Activated naive CD8-positive, alpha-beta T cell treated with anti-CD3 and anti-CD28 coated beads for 36 hours (primary cell): ENCODE results near the gene ADCY9. TPM values are rescaled to one million over a fixed set of nuclear protein-coding genes. Genes with fewer than 3 reads are reported as not detected.
"Not testable (repeated sequence)": the region's sequence is repeated elsewhere in the genome, so short reads cannot be mapped to it uniquely, and the experiment has no call there.

Source experiments
- DNase-seq: peaks from one replicate; pipeline ENCODE4 v3.0.0; 2021
- H3K27ac Mint-ChIP-seq: one replicate; pipeline ENCODE4 v1.8.0; 2022; ENCODE audit warnings: mild to moderate bottlenecking, moderate library complexity, mixed read lengths
- H3K27me3 Mint-ChIP-seq: one replicate; pipeline ENCODE4 v1.8.0; 2022; ENCODE audit warnings: mild to moderate bottlenecking, mixed read lengths
- H3K36me3 Mint-ChIP-seq: one replicate; pipeline ENCODE4 v1.8.0; 2021; ENCODE audit warnings: mild to moderate bottlenecking, mixed read lengths
- H3K4me1 Mint-ChIP-seq: one replicate; pipeline ENCODE4 v1.8.0; 2021; ENCODE audit warnings: mixed read lengths
- H3K4me3 Mint-ChIP-seq: one replicate; pipeline ENCODE4 v1.8.0; 2022; ENCODE audit warnings: mild to moderate bottlenecking, moderate library complexity, mixed read lengths
- H3K9me3 Mint-ChIP-seq: one replicate; pipeline ENCODE4 v1.8.0; 2022; ENCODE audit warnings: mixed read lengths
- total RNA-seq, 2 experiments: library from RNA; stranded (reverse); gene quantifications; one replicate each; pipeline ENCODE4 v1.2.3, GENCODE V29; 2021

The ADCY9 gene
- total RNA-seq, 2 experiments from 2014 or later = 3.6 to 4.2 TPM

DNA sequence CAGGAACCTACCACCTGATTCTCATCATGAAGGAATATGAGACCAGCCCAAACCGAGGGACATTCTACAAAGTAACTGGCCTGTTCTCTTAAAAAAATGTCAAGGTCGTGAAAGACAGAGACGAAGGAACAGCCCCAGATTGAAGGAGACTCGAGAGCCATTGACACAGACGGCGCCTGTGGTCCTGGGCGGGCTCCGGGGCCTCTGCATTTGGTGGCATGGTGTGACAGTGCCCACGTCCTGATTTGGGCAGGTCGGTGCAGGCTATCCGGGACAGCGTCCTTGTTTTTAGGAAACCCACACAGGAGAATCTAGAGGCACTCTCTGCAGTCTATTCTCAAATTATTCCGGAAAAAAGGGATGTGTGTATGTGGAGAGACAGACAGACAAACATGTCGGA, 64.1 kb downstream of the ADCY9 start:
- peaks cover 2% of the 10 kb centered on the region for H3K4me1 Mint-ChIP-seq
- H3K27ac Mint-ChIP-seq = no peak overlapping the region
- no peak overlapping the region for H3K4me3 Mint-ChIP-seq
- H3K36me3 Mint-ChIP-seq = no peaks in the 10 kb centered on the region
- no peak for DNase-seq
- H3K9me3 Mint-ChIP-seq = no peaks in the 10 kb centered on the region
- H3K27me3 Mint-ChIP-seq = peaks cover 15% of the 10 kb centered on the region

DNA sequence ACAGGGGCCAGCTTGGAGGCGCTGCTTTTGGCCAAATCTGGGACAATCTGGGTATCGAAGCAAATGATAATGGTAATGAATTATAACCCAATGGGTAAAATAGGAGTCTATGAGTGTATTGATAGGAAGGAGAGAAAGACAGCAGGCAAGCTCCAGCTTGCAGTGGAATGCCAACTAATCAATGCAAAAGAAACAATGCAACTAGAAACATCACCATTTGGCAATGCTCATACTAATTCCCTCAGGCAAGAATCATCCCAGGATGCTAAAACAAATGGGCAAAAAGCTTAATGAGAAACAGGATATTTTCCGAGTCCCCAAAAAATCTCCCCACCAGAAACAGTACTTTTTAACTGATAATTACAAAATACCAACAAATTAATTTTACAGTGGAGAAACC, 64.7 kb downstream of the ADCY9 start:
- Mint-ChIP-seq H3K27ac (no peak overlapping the region), H3K4me1 (peaks cover 2% of the 10 kb centered on the region), H3K36me3 (no peaks in the 10 kb centered on the region), H3K9me3 (no peaks in the 10 kb centered on the region), H3K4me3 (no peak overlapping the region), H3K27me3 (peaks cover 15% of the 10 kb centered on the region)
- no peak for DNase-seq

DNA sequence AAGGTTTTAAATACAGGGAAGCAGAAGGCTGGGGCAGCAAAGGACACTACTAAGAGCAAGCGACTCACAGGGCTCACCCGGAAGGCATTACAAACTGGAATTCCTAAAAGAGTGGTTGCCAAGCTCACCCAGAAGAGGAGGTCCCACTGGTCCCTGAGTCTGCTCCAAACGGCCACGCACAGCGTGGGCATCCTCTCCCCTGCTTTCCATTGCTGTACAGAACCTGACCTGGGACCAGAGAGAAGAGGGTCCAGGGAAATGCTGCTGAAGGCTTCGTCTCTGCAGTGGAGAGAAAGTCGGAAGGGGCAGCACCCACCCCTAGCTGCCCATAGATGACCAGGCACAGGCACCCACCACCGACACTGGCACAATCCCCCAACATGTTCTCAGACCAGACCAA, 67.2 kb downstream of the ADCY9 start:
- peaks cover 15% of the 10 kb centered on the region for H3K27me3 Mint-ChIP-seq
- DNase-seq = no peak
- H3K27ac Mint-ChIP-seq = no peak overlapping the region
- H3K4me3 Mint-ChIP-seq = peak overlapping the region; percentile 24
- no peaks in the 10 kb centered on the region for H3K9me3 Mint-ChIP-seq
- H3K4me1 Mint-ChIP-seq = peaks cover 6% of the 10 kb centered on the region
- no peaks in the 10 kb centered on the region for H3K36me3 Mint-ChIP-seq

DNA sequence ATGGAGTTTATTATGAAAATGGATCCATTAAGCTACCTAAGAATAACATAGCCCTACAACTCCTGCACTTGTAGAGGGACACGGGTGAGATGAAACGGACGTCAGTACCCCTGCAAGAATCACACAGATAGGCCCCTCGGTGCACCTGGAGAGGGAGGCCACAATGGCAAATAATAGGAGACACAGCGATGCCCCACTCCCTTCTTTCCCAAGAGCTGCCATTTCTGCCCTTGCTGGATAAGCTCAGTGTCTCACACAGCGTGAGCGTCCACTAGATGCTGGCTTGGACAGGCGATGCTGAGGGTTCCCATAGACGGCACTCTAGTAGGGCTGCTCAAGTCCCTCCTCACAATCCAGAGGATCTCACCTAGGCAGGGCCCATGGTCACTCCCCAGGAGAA, 67.8 kb downstream of the ADCY9 start:
- Mint-ChIP-seq H3K36me3 (no peaks in the 10 kb centered on the region), H3K27me3 (peaks cover 15% of the 10 kb centered on the region), H3K4me1 (peaks cover 6% of the 10 kb centered on the region), H3K9me3 (no peaks in the 10 kb centered on the region), H3K4me3 (no peak overlapping the region), H3K27ac (no peak overlapping the region)
- no peak for DNase-seq

DNA sequence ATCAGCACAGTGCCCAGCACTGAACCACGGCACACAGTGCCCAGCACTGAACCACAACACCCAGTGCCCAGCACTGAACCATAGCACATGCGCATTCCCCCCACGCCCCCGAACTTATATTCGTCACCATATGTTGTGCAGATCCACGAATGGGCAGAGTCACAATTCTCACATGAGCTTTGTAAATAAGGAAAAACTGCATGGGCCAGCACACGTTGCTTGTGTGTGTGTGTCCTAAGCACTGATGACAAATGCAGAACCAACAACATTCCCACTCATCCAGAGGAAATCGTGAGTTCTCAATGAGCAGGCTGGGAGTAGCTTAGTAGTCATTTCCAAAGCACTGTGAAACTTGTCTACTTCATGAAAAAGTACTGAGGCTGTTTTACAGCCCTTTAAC, 70.0 kb downstream of the ADCY9 start:
- Mint-ChIP-seq H3K27ac (no peak overlapping the region), H3K36me3 (no peaks in the 10 kb centered on the region), H3K9me3 (no peaks in the 10 kb centered on the region), H3K27me3 (no peaks in the 10 kb centered on the region), H3K4me3 (no peak overlapping the region), H3K4me1 (peaks cover 4% of the 10 kb centered on the region)
- DNase-seq = no peak

DNA sequence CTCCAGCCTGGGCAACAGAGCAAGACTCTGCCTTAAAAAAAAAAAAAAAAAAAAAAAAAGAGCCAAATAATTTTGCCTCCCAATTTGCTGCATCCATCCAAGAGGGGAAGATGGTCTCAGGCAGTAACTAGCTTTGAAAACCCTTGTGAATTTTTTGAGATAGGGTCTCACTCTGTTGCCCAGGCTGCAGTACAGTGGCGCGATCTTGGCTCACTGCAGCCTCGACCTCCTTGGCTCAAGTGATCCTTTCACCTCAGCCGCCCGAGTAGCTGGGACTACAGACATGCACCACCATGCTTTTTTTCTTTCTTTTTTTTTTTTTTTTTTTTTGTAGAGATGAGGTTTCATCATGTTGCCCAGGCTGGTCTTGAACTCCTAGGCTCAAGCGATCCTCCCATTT, 70.7 kb downstream of the ADCY9 start:
- H3K4me1 Mint-ChIP-seq, H3K27me3 Mint-ChIP-seq, DNase-seq, H3K9me3 Mint-ChIP-seq, H3K36me3 Mint-ChIP-seq, H3K4me3 Mint-ChIP-seq, H3K27ac Mint-ChIP-seq: not testable (repeated sequence)

DNA sequence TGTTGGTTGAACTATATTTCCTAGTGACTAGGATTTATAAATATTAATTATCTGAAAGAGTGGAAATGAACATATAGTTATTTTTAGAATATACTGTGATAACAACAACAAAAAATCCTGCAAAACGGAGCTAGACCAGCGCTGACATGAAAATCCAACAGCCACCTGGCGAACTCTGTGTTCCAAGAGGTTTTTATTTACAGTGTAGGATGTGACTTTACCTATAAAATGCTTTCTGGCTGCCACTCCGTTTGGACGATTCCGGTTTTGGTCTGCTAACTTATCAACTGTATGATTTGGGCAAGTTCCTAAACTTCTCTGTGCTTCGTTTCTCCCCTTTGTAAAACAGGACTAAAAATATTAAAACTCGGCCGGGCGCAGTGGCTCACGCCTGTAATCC, 73.7 kb downstream of the ADCY9 start:
- Mint-ChIP-seq H3K4me3 (no peak overlapping the region), H3K27me3 (no peaks in the 10 kb centered on the region), H3K9me3 (no peaks in the 10 kb centered on the region), H3K4me1 (peaks cover 4% of the 10 kb centered on the region), H3K36me3 (no peaks in the 10 kb centered on the region), H3K27ac (no peak overlapping the region)
- DNase-seq = no peak

DNA sequence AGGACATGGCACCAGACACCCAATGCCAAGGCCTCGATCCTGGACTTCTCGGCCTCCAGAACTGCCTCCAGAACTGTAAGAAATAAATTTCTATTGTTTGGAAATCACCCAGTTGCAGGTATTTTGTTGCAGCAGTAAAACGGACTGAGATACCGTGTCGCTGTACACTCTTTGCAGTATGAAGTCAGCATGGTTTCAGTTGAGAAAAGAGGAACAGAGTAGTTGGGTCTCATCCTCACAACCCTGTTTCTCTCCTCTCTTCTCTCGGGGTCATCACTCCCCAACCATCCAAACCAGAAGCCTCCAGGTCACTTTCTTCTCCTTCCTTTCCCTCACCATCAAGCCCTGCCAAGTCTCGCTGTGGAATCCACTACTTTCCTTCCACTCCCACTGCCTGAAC, 77.8 kb downstream of the ADCY9 start:
- Mint-ChIP-seq H3K4me3 (no peak overlapping the region), H3K9me3 (no peaks in the 10 kb centered on the region), H3K36me3 (no peaks in the 10 kb centered on the region), H3K4me1 (no peaks in the 10 kb centered on the region), H3K27me3 (no peaks in the 10 kb centered on the region), H3K27ac (no peak overlapping the region)
- no peak for DNase-seq

DNA sequence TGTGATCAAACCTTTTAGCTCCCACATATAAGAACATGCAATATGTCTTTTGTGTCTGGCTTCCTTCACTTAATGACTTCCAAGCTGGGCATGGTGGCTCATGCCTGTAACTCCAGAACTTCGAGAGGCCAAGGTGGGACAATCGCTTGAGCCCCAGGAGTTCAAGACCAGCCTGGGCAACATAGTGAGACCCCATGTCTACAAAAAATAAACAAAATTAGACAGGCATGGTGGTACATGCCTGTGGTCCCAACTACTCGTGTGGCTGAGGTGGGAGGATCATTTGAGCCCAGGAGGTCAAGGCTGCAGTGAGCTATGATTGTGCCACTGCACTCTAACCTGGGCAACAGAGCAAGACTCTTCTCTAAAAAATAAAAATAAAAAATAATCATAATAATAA, 79.3 kb downstream of the ADCY9 start:
- DNase-seq, H3K4me3 Mint-ChIP-seq: not testable (repeated sequence)

DNA sequence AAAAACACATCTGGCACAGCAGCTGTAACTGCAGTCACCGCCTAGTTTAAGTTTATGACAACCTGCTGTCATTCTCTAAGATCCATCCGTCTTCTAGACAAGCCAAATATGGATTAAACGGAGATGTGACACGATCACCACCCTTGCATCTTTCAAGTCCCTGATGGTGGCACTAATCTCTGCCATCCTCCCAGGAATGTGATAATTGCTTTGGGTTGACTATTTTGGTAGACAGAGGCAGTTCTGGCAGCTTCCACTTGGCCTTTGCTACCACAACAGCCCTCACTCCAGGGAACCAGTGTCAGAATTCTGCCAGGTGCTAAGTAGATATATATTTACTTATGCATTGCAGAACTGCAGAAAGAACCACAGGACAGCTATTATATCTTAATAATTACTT, 81.3 kb downstream of the ADCY9 start:
- H3K4me3 Mint-ChIP-seq = no peak overlapping the region
- no peaks in the 10 kb centered on the region for H3K9me3 Mint-ChIP-seq
- no peak overlapping the region for H3K27ac Mint-ChIP-seq
- peaks cover 3% of the 10 kb centered on the region for H3K27me3 Mint-ChIP-seq
- DNase-seq = no peak
- H3K36me3 Mint-ChIP-seq = no peaks in the 10 kb centered on the region
- peaks cover 12% of the 10 kb centered on the region for H3K4me1 Mint-ChIP-seq

More for the DNA sequence above, 79.3 kb downstream of the ADCY9 start:
- H3K36me3 Mint-ChIP-seq, H3K27me3 Mint-ChIP-seq, H3K4me1 Mint-ChIP-seq, H3K27ac Mint-ChIP-seq, H3K9me3 Mint-ChIP-seq: not testable (repeated sequence)

DNA sequence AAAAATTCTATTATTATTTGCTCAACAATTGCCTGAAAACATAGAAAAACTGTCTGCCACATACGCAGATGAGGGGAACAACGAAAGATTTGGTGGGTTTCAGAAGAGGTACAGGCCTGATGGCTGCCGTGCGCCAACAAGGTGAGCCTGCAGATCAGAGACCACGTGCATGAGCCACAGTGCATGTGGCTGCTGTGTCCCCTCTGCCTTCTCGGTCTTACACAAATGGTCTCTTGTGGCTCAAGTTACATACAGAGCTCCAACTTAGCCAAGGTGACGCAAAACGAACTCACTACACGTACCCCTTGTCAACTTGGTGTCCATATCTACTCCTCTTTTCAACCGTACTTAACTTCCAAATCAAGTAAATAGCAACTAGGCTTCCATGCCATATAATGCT, 82.3 kb downstream of the ADCY9 start:
- H3K36me3 Mint-ChIP-seq = no peaks in the 10 kb centered on the region
- DNase-seq = no peak
- H3K4me1 Mint-ChIP-seq = peaks cover 12% of the 10 kb centered on the region
- H3K27me3 Mint-ChIP-seq = peaks cover 3% of the 10 kb centered on the region
- H3K9me3 Mint-ChIP-seq = no peaks in the 10 kb centered on the region
- no peak overlapping the region for H3K27ac Mint-ChIP-seq
- H3K4me3 Mint-ChIP-seq = no peak overlapping the region

DNA sequence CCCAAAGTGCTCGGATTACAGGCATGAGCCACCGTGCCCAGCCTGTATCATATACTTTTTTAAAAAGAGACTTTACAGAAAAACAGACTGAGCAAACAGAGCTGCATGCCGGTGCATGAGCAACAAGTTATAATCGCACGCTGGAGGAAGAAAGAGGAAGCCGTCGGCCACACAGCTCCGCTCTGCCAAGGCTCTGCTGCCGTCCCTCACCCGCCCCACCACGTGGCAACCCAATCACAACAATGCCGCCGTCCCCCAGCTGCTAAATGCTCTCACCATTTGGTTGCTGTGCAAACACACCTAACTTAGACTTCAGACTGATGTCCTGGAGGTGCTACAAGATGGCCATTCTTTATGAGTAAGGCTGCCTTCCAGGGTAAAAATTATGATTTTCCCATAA, 83.5 kb downstream of the ADCY9 start:
- DNase-seq = no peak
- H3K27me3 Mint-ChIP-seq = peaks cover 3% of the 10 kb centered on the region
- H3K36me3 Mint-ChIP-seq = no peaks in the 10 kb centered on the region
- no peaks in the 10 kb centered on the region for H3K9me3 Mint-ChIP-seq
- H3K4me3 Mint-ChIP-seq = no peak overlapping the region
- H3K27ac Mint-ChIP-seq = no peak overlapping the region
- peaks cover 12% of the 10 kb centered on the region for H3K4me1 Mint-ChIP-seq

DNA sequence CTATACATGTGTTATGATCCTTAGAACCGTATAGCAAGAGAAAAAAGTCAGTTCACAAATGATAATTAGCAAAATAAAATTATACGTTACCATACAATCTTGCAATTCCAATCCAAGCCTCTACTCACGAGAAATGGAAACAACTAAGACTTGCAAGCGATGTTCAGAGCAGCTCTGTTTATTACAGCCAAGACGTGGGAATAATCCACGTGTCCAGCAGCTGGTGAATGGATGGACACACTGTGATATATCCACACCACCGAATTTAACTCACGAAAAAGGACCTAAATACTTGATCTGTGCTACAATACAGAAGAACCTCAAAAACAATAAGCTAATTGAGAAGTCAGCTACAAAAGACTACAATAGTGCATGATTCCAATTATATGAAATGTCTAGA, 88.1 kb downstream of the ADCY9 start:
- Mint-ChIP-seq H3K4me3 (no peak overlapping the region), H3K27ac (no peak overlapping the region), H3K36me3 (no peaks in the 10 kb centered on the region), H3K9me3 (no peaks in the 10 kb centered on the region), H3K27me3 (peaks cover 3% of the 10 kb centered on the region), H3K4me1 (peaks cover 11% of the 10 kb centered on the region)
- no peak for DNase-seq

DNA sequence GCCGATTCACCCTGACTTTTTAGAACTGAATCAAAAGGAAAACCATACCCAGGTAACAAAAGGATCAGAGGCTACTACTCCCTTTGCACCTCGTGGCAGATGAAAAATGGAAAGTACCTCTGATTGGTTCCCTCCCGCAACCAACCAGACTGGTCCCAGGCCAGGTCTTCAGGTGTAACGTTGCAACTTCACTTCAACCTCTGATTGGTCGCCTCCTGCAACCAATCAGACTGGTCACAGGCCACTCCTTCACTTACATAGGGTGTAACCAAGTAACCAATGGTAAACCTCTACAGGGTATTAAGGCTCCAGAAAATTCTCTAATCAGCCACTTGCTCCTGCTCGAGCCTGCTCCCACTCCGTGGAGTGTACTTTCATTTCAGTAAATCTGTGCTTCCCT, 89.4 kb downstream of the ADCY9 start:
- H3K4me3 Mint-ChIP-seq = no peak overlapping the region
- DNase-seq = no peak
- H3K27me3 Mint-ChIP-seq = no peaks in the 10 kb centered on the region
- no peaks in the 10 kb centered on the region for H3K36me3 Mint-ChIP-seq
- peaks cover 5% of the 10 kb centered on the region for H3K4me1 Mint-ChIP-seq
- H3K27ac Mint-ChIP-seq = no peak overlapping the region
- H3K9me3 Mint-ChIP-seq = no peaks in the 10 kb centered on the region

DNA sequence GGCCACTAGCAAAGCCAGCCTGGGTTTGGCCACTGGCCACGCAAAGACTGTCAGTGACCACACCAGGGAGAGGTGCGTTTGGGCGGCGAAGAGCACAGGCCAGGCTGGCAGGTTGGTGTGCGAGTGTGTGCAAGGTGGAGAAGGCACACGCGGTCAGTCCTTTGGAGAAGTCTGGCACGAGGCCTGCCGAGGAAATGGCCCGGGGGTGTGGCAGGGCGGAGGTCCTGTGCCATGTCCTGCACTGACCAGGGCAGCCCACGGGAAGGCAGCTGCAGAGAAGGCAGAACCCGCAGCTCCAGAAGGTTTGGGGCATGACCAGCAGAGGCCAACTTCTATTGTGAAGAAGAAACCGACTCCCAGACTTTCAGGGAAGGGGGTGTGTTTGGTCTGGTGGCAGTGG, 90.8 kb downstream of the ADCY9 start:
- H3K27me3 Mint-ChIP-seq = no peaks in the 10 kb centered on the region
- no peak for DNase-seq
- no peaks in the 10 kb centered on the region for H3K9me3 Mint-ChIP-seq
- H3K27ac Mint-ChIP-seq = no peak overlapping the region
- no peaks in the 10 kb centered on the region for H3K36me3 Mint-ChIP-seq
- no peak overlapping the region for H3K4me3 Mint-ChIP-seq
- no peaks in the 10 kb centered on the region for H3K4me1 Mint-ChIP-seq

DNA sequence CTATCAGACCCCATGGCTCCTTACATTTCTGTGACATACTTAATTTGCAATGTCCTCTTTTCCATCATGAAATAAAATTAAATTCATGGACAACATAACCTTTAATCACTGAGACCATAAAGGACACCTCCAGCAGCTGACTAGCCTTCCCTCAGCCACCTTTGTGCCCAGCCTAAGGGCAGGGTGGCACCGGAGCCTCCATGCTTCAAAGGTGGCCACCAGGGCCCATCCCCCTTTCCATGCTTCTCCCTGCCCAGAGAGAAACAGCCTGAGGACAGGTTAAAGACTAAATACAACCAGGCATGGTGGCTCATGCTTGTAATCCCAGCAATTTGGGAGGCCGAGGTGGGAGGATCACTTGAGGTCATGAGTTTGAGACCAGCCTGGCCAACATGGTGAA, 94.3 kb downstream of the ADCY9 start:
- Mint-ChIP-seq H3K4me1 (peaks cover 3% of the 10 kb centered on the region), H3K36me3 (peaks cover 2% of the 10 kb centered on the region), H3K9me3 (no peaks in the 10 kb centered on the region), H3K4me3 (no peak overlapping the region), H3K27me3 (no peaks in the 10 kb centered on the region), H3K27ac (no peak overlapping the region)
- DNase-seq = no peak
